Activated CD8-positive, alpha-beta T cell treated with anti-CD3 and anti-CD28 coated beads for 36 hours (primary cell): ENCODE measurements around the gene PSMB5. TPM values are rescaled to one million over a fixed set of nuclear protein-coding genes. Genes with fewer than 3 reads are reported as not detected.

Source experiments
- ATAC-seq: fragments of 200-7000 bp; cut with Tn5 transposase; one replicate; pipeline ENCODE4 v1.10.0; 2021; ENCODE audit warnings: mild to moderate bottlenecking, moderate library complexity
- CTCF ChIA-PET: fragments of 350-600 bp; sonication (Branson Sonifier 250); formaldehyde crosslinking; loops from one replicate; lab custom pipeline; 2021; ENCODE audit warnings: antibody characterized with exemption; lab: Charles Lee
- POLR2A ChIA-PET: fragments of 350-600 bp; sonication (Branson Sonifier 250); formaldehyde crosslinking; loops from one replicate; lab custom pipeline; 2021; ENCODE audit warnings: antibody characterized with exemption; lab: Charles Lee
- DNase-seq: peaks from one replicate; pipeline ENCODE4 v3.0.0-alpha.2; 2020
- H3K27ac Mint-ChIP-seq: one replicate; pipeline ENCODE4 v1.8.0; 2021; ENCODE audit warnings: mild to moderate bottlenecking, mixed read lengths
- H3K27me3 Mint-ChIP-seq: one replicate; pipeline ENCODE4 v1.8.0; 2021; ENCODE audit warnings: mixed read lengths
- H3K36me3 Mint-ChIP-seq: one replicate; pipeline ENCODE4 v1.8.0; 2021; ENCODE audit warnings: low read depth, mixed read lengths
- H3K4me1 Mint-ChIP-seq: one replicate; pipeline ENCODE4 v1.8.0; 2021; ENCODE audit warnings: low read depth, mixed read lengths
- H3K4me3 Mint-ChIP-seq: one replicate; pipeline ENCODE4 v1.8.0; 2021; ENCODE audit warnings: mild to moderate bottlenecking, moderate library complexity, mixed read lengths
- H3K9me3 Mint-ChIP-seq: one replicate; pipeline ENCODE4 v1.8.0; 2021; ENCODE audit warnings: mixed read lengths
- CTCF ChIP-seq: fragments of 200-600 bp; IDR thresholded peaks from one replicate; pipeline ENCODE4 v1.8.0; 2022; ENCODE audit warnings: antibody characterized with exemption, mild to moderate bottlenecking
- intact Hi-C: fragments of 100-400 bp; cut with micrococcal nuclease; formaldehyde crosslinking; loops from one replicate; pipeline ENCODE4 v1.10.0; 2022
- total RNA-seq, 2 experiments: library from RNA; stranded (reverse); gene quantifications; one replicate each; pipeline ENCODE4 v1.2.3, GENCODE V29; 2021

PSMB5 gene
- total RNA-seq, 2 experiments from 2014 or later: 119 to 120 TPM

- intact Hi-C loops: no loop called here
- no peak overlapping the region for H3K4me3 Mint-ChIP-seq
- DNase-seq (no peak), ATAC-seq (no peak)
- no peak overlapping the region for H3K27ac Mint-ChIP-seq
- CTCF ChIA-PET: interaction anchor here (1.0 to 12.5 kb wide), 5 partner anchors 8 to 90 kb away, joined by 3 to 201 read pairs (median 10); partner anchors contain the start of genes CDH24 and HAUS4
- no peaks in the 10 kb centered on the region for H3K27me3 Mint-ChIP-seq
- no peak for TF ChIP-seq CTCF
- no peaks in the 10 kb centered on the region for H3K36me3 Mint-ChIP-seq
- peaks cover 10% of the 10 kb centered on the region for H3K4me1 Mint-ChIP-seq
- no peaks in the 10 kb centered on the region for H3K9me3 Mint-ChIP-seq
- POLR2A ChIA-PET: interaction anchor here (1.0 to 1.6 kb wide), 3 partner anchors 11 to 80 kb away, joined by 3 to 4 read pairs (median 3); no protein-coding TSS in a partner anchor
Observed at GRCh38 chr14:22978487-22978837, 56.2 kb downstream of the PSMB5 start.

GRCh38 chr14:22977684-22978486, 56.8 kb downstream of the PSMB5 start:
- intact Hi-C loops: no loop called here
- Mint-ChIP-seq H3K9me3 (no peaks in the 10 kb centered on the region), H3K4me1 (peaks cover 10% of the 10 kb centered on the region), H3K27me3 (no peaks in the 10 kb centered on the region), H3K27ac (no peak overlapping the region), H3K4me3 (no peak overlapping the region), H3K36me3 (no peaks in the 10 kb centered on the region)
- DNase-seq (no peak), ATAC-seq (no peak)
- ChIA-PET CTCF (interaction anchor here (0.5 to 12.5 kb wide), 10 partner anchors 9 to 99 kb away, joined by 3 to 201 read pairs (median 4); partner anchors contain the start of genes CDH24 and HAUS4), POLR2A (interaction anchor here (1.0 to 1.6 kb wide), 3 partner anchors 10 to 80 kb away, joined by 3 to 4 read pairs (median 3); no protein-coding TSS in a partner anchor)
- TF ChIP-seq CTCF: no peak

- CTCF ChIA-PET: interaction anchor here (0.5 to 12.5 kb wide), 10 partner anchors 9 to 99 kb away, joined by 3 to 201 read pairs (median 4); partner anchors contain the start of genes CDH24 and HAUS4
- H3K27me3 Mint-ChIP-seq: no peaks in the 10 kb centered on the region
- H3K9me3 Mint-ChIP-seq: no peaks in the 10 kb centered on the region
- no peak overlapping the region for H3K4me3 Mint-ChIP-seq
- ATAC-seq (no peak), DNase-seq (no peak)
- peaks cover 10% of the 10 kb centered on the region for H3K4me1 Mint-ChIP-seq
- POLR2A ChIA-PET: interaction anchor here (1.6 kb wide), 1 partner anchor 30 kb away, joined by 4 read pairs; no protein-coding TSS in a partner anchor
- no peaks in the 10 kb centered on the region for H3K36me3 Mint-ChIP-seq
- no peak overlapping the region for H3K27ac Mint-ChIP-seq
- intact Hi-C loops: no loop called here
- no peak for TF ChIP-seq CTCF
Observed at GRCh38 chr14:22977434-22977683, 57.3 kb downstream of the PSMB5 start.

GRCh38 chr14:22976620-22977433, 57.9 kb downstream of the PSMB5 start:
- intact Hi-C loops: no loop called here
- CTCF ChIA-PET: interaction anchor here (0.5 to 12.5 kb wide), 9 partner anchors 10 to 100 kb away, joined by 3 to 201 read pairs (median 4); partner anchors contain the start of genes CDH24 and HAUS4
- Mint-ChIP-seq H3K9me3 (no peaks in the 10 kb centered on the region), H3K27ac (no peak overlapping the region), H3K4me3 (no peak overlapping the region), H3K27me3 (no peaks in the 10 kb centered on the region), H3K36me3 (no peaks in the 10 kb centered on the region), H3K4me1 (peaks cover 10% of the 10 kb centered on the region)
- no peak for ATAC-seq
- TF ChIP-seq CTCF: no peak
- DNase-seq: no peak
- POLR2A ChIA-PET: interaction anchor here (1.6 kb wide), 1 partner anchor 30 kb away, joined by 4 read pairs; no protein-coding TSS in a partner anchor

Other genes starting within 250 kb of the PSMB5 start
- gene SLC7A7, start 219.5 kb downstream of the PSMB5 start, total RNA-seq: under 1 TPM in 1 of 2 experiments, not detected in 1; 0.45 TPM
- gene MRPL52, start 205.0 kb downstream of the PSMB5 start, total RNA-seq: 100 to 1,000 TPM; 122 to 126 TPM
- gene MMP14, start 198.3 kb downstream of the PSMB5 start, total RNA-seq: 1 to 10 TPM; 1.9 to 3.1 TPM
- gene LRP10, start 163.2 kb downstream of the PSMB5 start, total RNA-seq: 10 to 100 TPM; 18.7 to 21.0 TPM
- gene REM2, start 151.7 kb downstream of the PSMB5 start, total RNA-seq: under 1 TPM; 0.20 to 0.27 TPM
- 10 to 100 TPM; 46.9 to 55.2 TPM for gene RBM23, start 115.8 kb downstream of the PSMB5 start, total RNA-seq
- 100 to 1,000 TPM; 107 to 116 TPM for gene PRMT5, start 105.5 kb downstream of the PSMB5 start, total RNA-seq
- 10 to 100 TPM; 80.3 to 82.2 TPM for gene HAUS4, start 77.8 kb downstream of the PSMB5 start, total RNA-seq
- gene AJUBA, start 52.3 kb downstream of the PSMB5 start, total RNA-seq: 1 to 10 TPM; 2.3 to 2.6 TPM
- gene C14orf93, start 24.8 kb downstream of the PSMB5 start, total RNA-seq: 10 to 100 TPM; 13.2 to 13.5 TPM
- not detected for gene PSMB11, start 7.3 kb upstream of the PSMB5 start, total RNA-seq
- gene CDH24, start 22.6 kb upstream of the PSMB5 start, total RNA-seq: under 1 TPM; 0.69 to 0.72 TPM
- 100 to 1,000 TPM; 132 to 139 TPM for gene ACIN1, start 60.2 kb upstream of the PSMB5 start, total RNA-seq
- gene C14orf119, start 60.6 kb upstream of the PSMB5 start, total RNA-seq: 10 to 100 TPM; 49.2 to 51.1 TPM
- not detected for gene CIROP, start 70.1 kb upstream of the PSMB5 start, total RNA-seq
- under 1 TPM; 0.27 to 0.34 TPM for gene CEBPE, start 84.4 kb upstream of the PSMB5 start, total RNA-seq
- 1 to 10 TPM; 1.5 to 1.9 TPM for gene SLC7A8, start 148.8 kb upstream of the PSMB5 start, total RNA-seq
- not detected for gene RNF212B, start 203.0 kb upstream of the PSMB5 start, total RNA-seq